Sigmoid colon (tissue), 4 donors: ENCODE measurements around the gene PISD.

Experiments used
- CTCF ChIP-seq, 4 experiments: fragments of 450-650 bp in 3 of 4; fragments of 200-600 bp in 1 of 4; IDR thresholded peaks; one replicate each; pipeline ENCODE4 v1.5.1; 2016 to 2019; ENCODE audit warnings: antibody characterized with exemption in 4 of 4, mild to moderate bottlenecking in 3 of 4, moderate library complexity in 2 of 4
- POLR2AphosphoS5 ChIP-seq, 4 donors: sonication (generic); formaldehyde crosslinking; IDR thresholded peaks; one replicate each; pipeline ENCODE4 v1.6.1; 2017; ENCODE audit warnings: antibody characterized with exemption in 4 of 4

- TF ChIP-seq CTCF (IDR thresholded peaks at IDR 0.05) (no peak), POLR2AphosphoS5 (IDR thresholded peaks at IDR 0.05) (no peak)
Measured at GRCh38 chr22:31612891-31613285, 49.1 kb downstream of the PISD start.
